ENCODE measurements around the gene EZH1.

DNA sequence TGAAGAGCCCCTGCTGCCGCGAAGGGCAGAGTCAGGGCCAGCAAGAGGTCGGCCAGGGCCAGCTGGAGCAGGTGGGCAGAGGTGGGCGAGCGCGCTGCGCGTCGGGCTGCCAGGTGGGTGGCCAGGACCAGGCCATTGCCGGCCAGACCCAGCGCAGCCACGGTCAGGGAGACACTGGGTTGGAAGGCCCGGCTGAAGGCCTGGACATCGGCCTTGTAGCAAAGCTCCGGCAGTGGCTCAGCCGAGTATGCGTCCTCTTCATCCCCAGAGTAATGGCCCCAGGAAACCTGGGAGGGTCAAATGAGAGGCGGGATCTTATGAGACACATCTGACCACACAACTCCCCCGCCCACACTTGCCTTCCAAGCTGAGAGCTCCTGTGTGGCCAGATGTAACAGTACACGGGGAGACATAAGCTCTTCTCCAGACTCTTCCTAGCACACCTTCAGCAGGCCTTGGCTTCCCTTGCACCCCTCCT, 64.5 kb downstream of the EZH1 start:
- TF ChIP-seq, protein P1, sequence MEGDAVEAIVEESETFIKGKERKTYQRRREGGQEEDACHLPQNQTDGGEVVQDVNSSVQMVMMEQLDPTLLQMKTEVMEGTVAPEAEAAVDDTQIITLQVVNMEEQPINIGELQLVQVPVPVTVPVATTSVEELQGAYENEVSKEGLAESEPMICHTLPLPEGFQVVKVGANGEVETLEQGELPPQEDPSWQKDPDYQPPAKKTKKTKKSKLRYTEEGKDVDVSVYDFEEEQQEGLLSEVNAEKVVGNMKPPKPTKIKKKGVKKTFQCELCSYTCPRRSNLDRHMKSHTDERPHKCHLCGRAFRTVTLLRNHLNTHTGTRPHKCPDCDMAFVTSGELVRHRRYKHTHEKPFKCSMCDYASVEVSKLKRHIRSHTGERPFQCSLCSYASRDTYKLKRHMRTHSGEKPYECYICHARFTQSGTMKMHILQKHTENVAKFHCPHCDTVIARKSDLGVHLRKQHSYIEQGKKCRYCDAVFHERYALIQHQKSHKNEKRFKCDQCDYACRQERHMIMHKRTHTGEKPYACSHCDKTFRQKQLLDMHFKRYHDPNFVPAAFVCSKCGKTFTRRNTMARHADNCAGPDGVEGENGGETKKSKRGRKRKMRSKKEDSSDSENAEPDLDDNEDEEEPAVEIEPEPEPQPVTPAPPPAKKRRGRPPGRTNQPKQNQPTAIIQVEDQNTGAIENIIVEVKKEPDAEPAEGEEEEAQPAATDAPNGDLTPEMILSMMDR (IDR thresholded peaks at IDR 0.05): no peak
- TF ChIP-seq SIN3A (IDR thresholded peaks at IDR 0.05; ENCODE audit: borderline replicate concordance, insufficient read depth, low read depth, low read length): no peak
